Kidney (tissue), 14 donors: Measurements from ENCODE around the gene EEFSEC. TPM values are rescaled to one million over a fixed set of nuclear protein-coding genes. Genes with fewer than 3 reads are reported as not detected.

Experiments used
- DNase-seq, 5 donors: peaks; one replicate each; pipeline ENCODE4 v3.0.0-alpha.2; 2013 to 2020
- FAIRE-seq: peaks from 2 replicates; lab custom pipeline; 2012; peaks lifted over from hg19 to GRCh38; lab: Jason Lieb, UNC
- H3K27ac ChIP-seq, 2 donors: one replicate each; pipeline ENCODE4 v1.7.0; 2013; ENCODE audit warnings: low read depth in 2 of 2, low read length in 2 of 2, inconsistent platforms in 1 of 2
- H3K27me3 ChIP-seq: one replicate; pipeline ENCODE4 v1.7.1; 2013; ENCODE audit warnings: low read length, inconsistent platforms; ENCODE audit not compliant: control insufficient read depth, insufficient read depth
- H3K36me3 ChIP-seq, 3 donors: one replicate each; pipeline versions ENCODE4 v1.7.0 to v1.7.1; 2013; ENCODE audit warnings: low read length in 3 of 3, control low read depth in 1 of 3, inconsistent platforms in 1 of 3; ENCODE audit not compliant: insufficient read depth in 3 of 3, control insufficient read depth in 2 of 3
- H3K4me1 ChIP-seq, 3 donors: one replicate each; pipeline versions ENCODE4 v1.7.0 to v1.7.1; 2013; ENCODE audit warnings: low read length in 3 of 3, inconsistent platforms in 1 of 3, low read depth in 1 of 3; ENCODE audit not compliant: control insufficient read depth in 2 of 3, insufficient read depth in 2 of 3
- H3K4me3 ChIP-seq, 3 donors: one replicate each; pipeline versions ENCODE4 v1.7.0 to v1.8.1; 2013; ENCODE audit warnings: low read length in 3 of 3, control low read depth in 1 of 3, inconsistent platforms in 1 of 3
- H3K9ac ChIP-seq, 3 donors: one replicate each; pipeline versions ENCODE4 v1.7.0 to v1.7.1; 2013; ENCODE audit warnings: low read length in 3 of 3, control low read depth in 1 of 3, inconsistent platforms in 1 of 3
- H3K9me3 ChIP-seq, 3 donors: one replicate each; pipeline versions ENCODE4 v1.7.0 to v1.7.1; 2013; ENCODE audit warnings: low read length in 3 of 3, control low read depth in 1 of 3, inconsistent platforms in 1 of 3; ENCODE audit not compliant: control insufficient read depth in 2 of 3, insufficient read depth in 1 of 3
- CTCF ChIP-seq: IDR thresholded peaks from 3 replicates; pipeline ENCODE4 v1.5.1; 2012; ENCODE audit warnings: mild to moderate bottlenecking, moderate library complexity, borderline replicate concordance; ENCODE audit not compliant: insufficient read depth; ENCODE audit errors: extremely low read depth
- intact Hi-C: fragments of 100-400 bp; cut with DNase I; formaldehyde crosslinking; loops from one replicate; pipeline ENCODE4 v1.11.1; 2022
- polyA plus RNA-seq: library from polyadenylated mRNA; stranded (reverse); fragments of 350-450 nt; fragmentation: Illumina TruSeq; extraction: RNeasy Lipid Tissue Mini Kit (QIAGEN cat#74804); gene quantifications from one replicate; pipeline ENCODE4 v1.2.3, GENCODE V29; 2014; ENCODE audit warnings: low read depth, low replicate concordance; ENCODE audit not compliant: insufficient read depth
- total RNA-seq: library from RNA; stranded (reverse); fragmentation: NEBNext Ultra II Directional; extraction: Animal tissue kit (Norgen Biotek cat#: 25700); gene quantifications from one replicate; pipeline ENCODE4 v1.2.1, GENCODE V29; 2021
- donor health status: control.
- donor health status: control.
- donor health status: control.
- donor health status: control.
- donor health status: control.
- donor health status: DM: yes; HTN: yes; CAD: no.
- donor health status: Normal renal cell carcinoma (clear cell type).

The EEFSEC gene
- total and polyA plus RNA-seq, 2 donors from 2014 or later, result 15.2 to 23.2 TPM

DNA sequence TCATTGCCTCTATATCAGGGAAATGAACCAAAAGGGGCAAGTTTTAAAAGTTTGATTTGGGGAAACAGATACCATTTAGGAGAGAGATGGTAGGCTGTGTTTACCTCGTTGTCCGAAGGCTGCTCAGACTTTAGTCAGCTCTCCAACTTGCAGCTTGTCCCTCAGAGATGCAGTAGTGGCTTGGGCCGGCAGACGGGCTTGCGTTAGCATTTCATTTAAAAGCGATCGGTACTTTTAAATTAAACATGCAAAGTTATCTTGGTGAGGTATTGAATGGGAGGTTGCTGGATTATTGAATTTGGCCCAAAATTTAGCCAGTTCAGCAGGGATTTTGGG is 26.2 kb downstream of the EEFSEC start:
- DNase-seq, result no peak
- Histone ChIP-seq H3K27me3 (no peaks in the 10 kb centered on the region), H3K4me3 (peak overlapping the region in 2 of 3 donors; percentile 16 to 18), H3K36me3 (no peaks in the 10 kb centered on the region), H3K4me1 (peaks cover 0 to 3% (median 0%) of the 10 kb centered on the region in 3 donors), H3K9ac (no peak overlapping the region), H3K9me3 (no peaks in the 10 kb centered on the region), H3K27ac (no peak overlapping the region)
- intact Hi-C loops, result loop anchor here (10.0 kb wide), 1 partner anchor 315 kb away; the partner anchor contains the start of gene GATA2
- FAIRE-seq, result no peak
- no peak for TF ChIP-seq CTCF

DNA sequence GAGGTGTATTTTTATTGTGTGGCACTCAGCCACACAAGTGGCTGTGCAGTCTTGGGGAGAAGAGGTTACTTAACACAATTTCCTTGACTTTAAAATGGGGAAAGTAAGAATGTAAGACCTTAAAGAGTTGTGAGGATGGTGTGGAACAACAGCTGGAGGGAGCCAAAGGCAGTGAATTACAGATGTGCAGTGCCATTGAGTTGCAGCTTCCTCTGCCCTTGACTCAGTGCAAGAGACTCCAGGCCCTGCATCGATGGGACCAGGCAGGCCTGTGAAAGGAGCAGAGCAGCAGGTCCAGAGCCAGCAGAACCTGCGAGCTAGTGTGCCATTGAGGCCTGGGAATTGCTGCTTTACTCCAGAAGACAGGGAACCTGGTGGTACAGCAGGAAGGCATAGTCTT is 27.2 kb downstream of the EEFSEC start:
- DNase-seq, result peak in 1 of 5 donors; percentile 40
- Histone ChIP-seq H3K9ac (no peak overlapping the region), H3K4me3 (no peak overlapping the region), H3K4me1 (peaks cover 0 to 3% (median 0%) of the 10 kb centered on the region in 3 donors), H3K27me3 (no peaks in the 10 kb centered on the region), H3K36me3 (no peaks in the 10 kb centered on the region), H3K27ac (no peak overlapping the region), H3K9me3 (no peaks in the 10 kb centered on the region)
- FAIRE-seq, result no peak
- intact Hi-C loops, result no loop called here
- no peak for TF ChIP-seq CTCF

DNA sequence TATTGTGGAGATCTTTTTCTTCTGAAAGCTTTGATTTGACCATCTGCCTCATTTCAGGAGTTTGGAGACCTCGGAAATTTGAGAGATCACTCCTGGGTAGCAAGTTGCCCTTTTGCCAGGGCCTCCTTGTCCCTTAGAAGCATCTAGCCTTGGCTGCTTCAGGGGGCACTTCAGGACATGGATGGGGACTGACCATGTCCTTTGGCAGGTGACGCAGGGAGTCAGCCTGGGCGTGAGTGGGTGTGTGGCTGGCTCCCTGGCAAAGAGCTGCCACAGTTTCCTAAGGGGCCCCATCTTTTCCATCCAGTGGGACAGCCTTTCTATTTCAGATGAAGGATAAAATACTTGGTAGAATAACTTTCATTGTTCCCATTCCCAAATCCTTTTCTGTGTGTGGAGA is 27.6 kb downstream of the EEFSEC start:
- FAIRE-seq, result no peak
- no peak for DNase-seq
- H3K36me3 ChIP-seq, result no peaks in the 10 kb centered on the region
- H3K4me3 ChIP-seq, result no peak overlapping the region
- intact Hi-C loops, result no loop called here
- H3K9ac ChIP-seq, result no peak overlapping the region
- H3K27me3 ChIP-seq, result no peaks in the 10 kb centered on the region
- H3K27ac ChIP-seq, result no peak overlapping the region
- H3K9me3 ChIP-seq, result no peaks in the 10 kb centered on the region
- H3K4me1 ChIP-seq, result peaks cover 0 to 3% (median 0%) of the 10 kb centered on the region in 3 donors
- no peak for TF ChIP-seq CTCF

DNA sequence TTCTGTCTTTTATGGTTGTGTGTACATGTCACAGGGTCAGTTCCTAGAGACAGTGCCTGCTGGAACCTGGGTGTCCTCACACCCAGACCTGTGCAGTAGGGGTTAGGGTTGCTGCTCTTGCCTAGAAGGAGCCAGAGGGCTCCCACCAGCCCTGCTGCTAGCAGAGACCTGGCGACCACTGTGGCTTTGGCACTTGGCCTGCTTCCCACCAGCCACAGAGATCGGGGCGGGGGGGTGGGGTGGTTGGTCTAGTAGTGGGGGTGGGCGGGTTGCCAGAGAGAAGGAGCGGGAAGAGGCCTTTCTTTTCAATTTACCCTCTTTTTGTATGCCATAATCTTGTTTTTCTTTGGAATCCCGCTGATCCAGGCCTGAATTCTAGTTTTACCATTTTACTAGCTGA is 29.4 kb downstream of the EEFSEC start:
- no peak overlapping the region for H3K27ac ChIP-seq
- no peak overlapping the region for H3K4me3 ChIP-seq
- intact Hi-C loops, result no loop called here
- peaks cover 0 to 3% (median 0%) of the 10 kb centered on the region in 3 donors for H3K4me1 ChIP-seq
- H3K27me3 ChIP-seq, result no peaks in the 10 kb centered on the region
- H3K9ac ChIP-seq, result no peak overlapping the region
- no peak for TF ChIP-seq CTCF
- no peaks in the 10 kb centered on the region for H3K36me3 ChIP-seq
- H3K9me3 ChIP-seq, result no peaks in the 10 kb centered on the region
- DNase-seq (no peak), FAIRE-seq (no peak)
